Stimulated activated naive CD8-positive, alpha-beta T cell treated with anti-CD3 and anti-CD28 coated beads, Interleukin-15, Interleukin-2, amounts not matched to agents 100 ng/mL and 50 ng/mL, for 24 hours (primary cell): ENCODE results near the gene STK17B.
"Not testable (repeated sequence)": the region's sequence is repeated elsewhere in the genome, so short reads cannot be mapped to it uniquely, and the experiment has no call there.

Experiments
- H3K27ac Mint-ChIP-seq: one replicate; pipeline ENCODE4 v1.8.0; 2021; ENCODE audit warnings: mild to moderate bottlenecking, mixed read lengths
- H3K27me3 Mint-ChIP-seq: one replicate; pipeline ENCODE4 v1.8.0; 2021; ENCODE audit warnings: mixed read lengths
- H3K36me3 Mint-ChIP-seq: one replicate; pipeline ENCODE4 v1.8.0; 2021; ENCODE audit warnings: low read depth, mixed read lengths
- H3K4me1 Mint-ChIP-seq: one replicate; pipeline ENCODE4 v1.8.0; 2021; ENCODE audit warnings: low read depth, mixed read lengths
- H3K4me3 Mint-ChIP-seq: one replicate; pipeline ENCODE4 v1.8.0; 2021; ENCODE audit warnings: mild to moderate bottlenecking, mixed read lengths
- H3K9me3 Mint-ChIP-seq: one replicate; pipeline ENCODE4 v1.8.0; 2021; ENCODE audit warnings: mixed read lengths

STK17B gene

DNA sequence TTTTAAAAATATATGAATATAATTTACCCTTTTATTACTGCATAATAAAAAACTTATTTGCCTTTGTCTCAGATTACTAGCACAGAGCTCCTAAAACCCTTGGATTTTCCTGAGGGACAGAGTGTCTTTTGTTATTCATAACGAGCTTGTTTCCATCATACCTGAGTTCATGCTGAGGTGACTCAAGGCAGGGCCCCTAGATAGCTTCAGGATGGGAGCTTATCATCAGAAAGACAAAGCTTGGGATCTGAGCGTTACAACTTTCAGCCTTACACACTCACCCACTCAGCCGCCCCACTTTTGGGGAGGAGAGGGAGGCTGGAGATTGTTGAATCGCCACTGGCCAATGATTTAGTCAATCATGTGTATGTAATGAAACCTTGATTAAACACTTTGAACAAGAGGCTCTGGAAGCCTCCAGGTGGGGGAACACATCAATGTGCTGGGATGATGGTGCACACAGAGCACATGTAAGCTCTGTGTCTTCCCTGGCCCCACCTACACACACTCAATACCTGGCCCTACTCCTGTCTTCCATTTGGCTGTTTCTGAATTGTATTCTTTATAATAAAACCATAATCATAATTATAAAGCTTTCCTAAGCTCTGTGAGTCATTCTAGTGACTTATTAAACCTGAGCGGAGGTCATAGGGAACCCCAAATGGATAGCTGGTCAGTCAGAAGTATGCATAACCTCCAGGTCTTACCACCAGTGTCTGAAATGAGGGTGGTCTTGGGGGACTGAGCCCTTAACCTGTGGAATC is 74.2 kb downstream of the STK17B start:
- H3K27me3 Mint-ChIP-seq, result no peaks in the 10 kb centered on the region
- peaks cover 23% of the 10 kb centered on the region for H3K4me1 Mint-ChIP-seq
- H3K4me3 Mint-ChIP-seq, result no peak overlapping the region
- no peak overlapping the region for H3K27ac Mint-ChIP-seq
- H3K9me3 Mint-ChIP-seq, result peaks cover 6% of the 10 kb centered on the region
- peaks cover 10% of the 10 kb centered on the region for H3K36me3 Mint-ChIP-seq

GRCh38 chr2:196096264-196096663 is 75.1 kb downstream of the STK17B start:
- no peaks in the 10 kb centered on the region for H3K27me3 Mint-ChIP-seq
- H3K4me1 Mint-ChIP-seq, result peaks cover 14% of the 10 kb centered on the region
- peaks cover 10% of the 10 kb centered on the region for H3K36me3 Mint-ChIP-seq
- H3K4me3 Mint-ChIP-seq, result no peak overlapping the region
- no peak overlapping the region for H3K27ac Mint-ChIP-seq
- peaks cover 8% of the 10 kb centered on the region for H3K9me3 Mint-ChIP-seq

DNA sequence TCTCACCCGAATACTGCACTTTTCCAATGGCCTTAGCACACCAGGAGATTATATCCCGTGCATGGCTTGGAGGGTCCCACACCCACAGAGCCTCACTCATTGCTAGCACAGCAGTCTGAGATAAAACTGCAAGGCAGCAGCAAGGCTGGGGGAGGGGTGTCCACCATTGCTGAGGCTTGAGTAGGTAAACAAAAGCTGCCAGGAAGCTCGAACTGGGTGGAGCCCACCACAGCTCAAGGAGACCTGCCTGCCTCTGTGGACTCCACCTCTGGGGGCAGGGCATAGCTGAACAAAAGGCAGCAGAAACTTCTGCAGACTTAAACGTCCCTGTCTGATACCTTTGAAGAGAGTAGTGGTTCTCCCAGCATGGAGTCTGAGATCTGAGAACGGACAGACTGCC is 81.9 kb downstream of the STK17B start:
- H3K9me3 Mint-ChIP-seq, result peaks cover 22% of the 10 kb centered on the region
- H3K27me3 Mint-ChIP-seq, H3K27ac Mint-ChIP-seq, H3K4me1 Mint-ChIP-seq, H3K4me3 Mint-ChIP-seq: not testable (repeated sequence)
- H3K36me3 Mint-ChIP-seq, result peaks cover 15% of the 10 kb centered on the region

GRCh38 chr2:196088203-196088602 is 83.2 kb downstream of the STK17B start:
- H3K9me3 Mint-ChIP-seq, result peaks cover 25% of the 10 kb centered on the region
- peaks cover 7% of the 10 kb centered on the region for H3K36me3 Mint-ChIP-seq
- no peak overlapping the region for H3K27ac Mint-ChIP-seq
- H3K4me1 Mint-ChIP-seq, result peaks cover 7% of the 10 kb centered on the region
- no peak overlapping the region for H3K4me3 Mint-ChIP-seq
- H3K27me3 Mint-ChIP-seq, result no peaks in the 10 kb centered on the region

GRCh38 chr2:196086517-196087368 is 84.6 kb downstream of the STK17B start:
- no peaks in the 10 kb centered on the region for H3K27me3 Mint-ChIP-seq
- peaks cover 18% of the 10 kb centered on the region for H3K36me3 Mint-ChIP-seq
- H3K9me3 Mint-ChIP-seq, result peaks cover 35% of the 10 kb centered on the region
- no peak overlapping the region for H3K4me3 Mint-ChIP-seq
- H3K27ac Mint-ChIP-seq, result no peak overlapping the region
- H3K4me1 Mint-ChIP-seq, result peaks cover 7% of the 10 kb centered on the region

GRCh38 chr2:196083601-196084000 is 87.8 kb downstream of the STK17B start:
- H3K9me3 Mint-ChIP-seq, result peaks cover 29% of the 10 kb centered on the region
- H3K4me1 Mint-ChIP-seq, result peaks cover 33% of the 10 kb centered on the region
- no peak overlapping the region for H3K27ac Mint-ChIP-seq
- peaks cover 18% of the 10 kb centered on the region for H3K36me3 Mint-ChIP-seq
- H3K4me3 Mint-ChIP-seq, result no peak overlapping the region
- no peaks in the 10 kb centered on the region for H3K27me3 Mint-ChIP-seq
